Stimulated activated CD4-positive, alpha-beta T cell treated with anti-CD3 and anti-CD28 coated beads, Interleukin-12 subunit alpha, Interleukin-12 subunit beta, amount 100 ng/mL, for 24 hours (primary cell): ENCODE results near the gene GTF2IRD1.
"Not testable (repeated sequence)": the region's sequence is repeated elsewhere in the genome, so short reads cannot be mapped to it uniquely, and the experiment has no call there.

ENCODE experiments used
- DNase-seq, 2 experiments: peaks; one replicate each; pipeline ENCODE4 v3.0.0-alpha.2; 2020; ENCODE audit warnings: low read depth in 2 of 2

Gene GTF2IRD1

DNA sequence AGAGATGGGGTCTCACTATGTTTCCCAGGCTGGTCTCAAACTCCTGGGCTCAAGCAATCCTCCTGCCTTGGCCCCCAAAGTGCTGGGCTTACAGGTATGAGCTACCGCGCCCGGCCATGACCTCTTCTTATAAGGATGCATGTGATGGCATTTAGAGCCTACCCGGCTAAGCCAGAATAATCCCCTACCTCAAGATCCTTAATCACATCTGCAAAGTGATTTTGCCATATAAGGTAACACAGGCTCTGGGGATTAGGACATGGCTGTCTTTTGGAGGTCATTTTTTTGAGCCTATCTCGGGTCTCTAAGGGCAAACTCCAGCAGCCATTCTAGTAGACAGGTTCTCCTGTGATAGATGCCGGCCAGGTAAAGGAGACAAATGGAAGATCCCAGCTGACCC lies 39.6 kb downstream of the GTF2IRD1 start:
- no peak for DNase-seq

DNA sequence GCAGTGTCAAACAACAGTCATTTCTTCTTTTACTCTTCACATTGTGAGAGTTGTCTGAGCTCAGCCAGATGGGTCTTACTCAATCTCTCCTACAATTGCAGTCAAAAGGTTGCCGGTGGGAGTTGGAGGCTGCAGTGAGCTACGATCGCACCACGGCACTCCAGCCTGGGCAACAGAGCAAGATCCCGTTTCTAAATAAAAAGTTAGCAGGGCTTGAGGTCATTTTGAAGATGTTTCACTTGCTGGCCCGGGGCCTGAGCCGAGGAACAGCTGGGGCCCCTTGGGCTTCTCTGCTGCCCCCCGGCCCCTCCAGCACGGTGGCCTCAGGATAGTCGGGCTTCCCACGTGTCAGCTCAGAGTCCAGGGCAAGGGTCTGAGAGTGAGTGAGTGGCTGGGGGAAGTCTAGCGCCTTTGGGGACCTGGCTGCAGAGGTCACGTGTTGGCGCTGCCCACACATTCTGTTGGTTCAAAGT lies 40.4 kb downstream of the GTF2IRD1 start:
- no peak for DNase-seq

DNA sequence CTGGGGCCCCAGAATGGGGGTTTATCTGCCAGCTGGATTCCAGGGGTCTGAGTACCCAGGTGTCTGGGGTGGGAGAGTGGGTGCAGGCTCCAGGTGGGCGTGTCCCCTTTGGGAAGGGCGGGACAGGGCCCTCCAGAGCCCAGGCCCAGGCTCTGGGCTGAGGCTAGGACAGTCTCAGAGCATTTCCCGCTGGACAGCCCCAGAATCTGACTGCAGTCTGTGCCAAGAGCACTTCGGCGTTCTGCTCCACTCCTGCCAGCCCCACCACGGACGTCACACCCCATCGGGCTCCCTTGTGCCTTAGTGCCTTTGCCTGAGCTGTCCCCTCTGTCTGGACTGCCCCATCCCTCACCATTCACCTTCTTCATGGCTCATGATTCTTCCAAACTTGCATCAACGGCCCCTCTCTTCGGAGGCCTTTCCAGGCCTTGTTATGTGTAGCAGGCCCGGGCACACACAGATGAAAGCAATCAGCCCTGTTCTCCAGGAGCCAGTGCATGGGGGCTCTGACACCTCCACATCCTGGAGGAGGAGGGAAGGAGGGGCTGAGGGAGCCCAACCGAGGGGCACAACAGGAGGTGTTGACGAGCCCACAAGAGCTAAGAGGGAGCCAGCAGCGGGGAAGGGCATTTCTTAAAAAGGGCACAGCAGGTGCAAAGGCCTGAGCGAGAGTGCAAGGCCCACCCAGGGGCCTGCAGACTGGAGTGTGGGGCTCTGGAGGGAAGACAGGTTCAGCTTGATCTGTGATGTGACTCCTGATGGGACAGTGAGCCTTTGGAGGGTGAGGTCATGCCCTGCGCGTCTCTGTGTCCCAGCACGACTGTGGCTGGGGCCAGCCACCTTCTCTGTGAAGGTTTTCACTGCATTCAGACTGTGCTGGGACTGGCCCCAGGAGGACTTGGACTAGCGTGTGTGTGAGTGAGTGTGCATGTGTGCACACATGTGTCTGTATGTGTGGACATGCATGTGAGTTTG lies 41.7 kb downstream of the GTF2IRD1 start:
- DNase-seq, result no peak

DNA sequence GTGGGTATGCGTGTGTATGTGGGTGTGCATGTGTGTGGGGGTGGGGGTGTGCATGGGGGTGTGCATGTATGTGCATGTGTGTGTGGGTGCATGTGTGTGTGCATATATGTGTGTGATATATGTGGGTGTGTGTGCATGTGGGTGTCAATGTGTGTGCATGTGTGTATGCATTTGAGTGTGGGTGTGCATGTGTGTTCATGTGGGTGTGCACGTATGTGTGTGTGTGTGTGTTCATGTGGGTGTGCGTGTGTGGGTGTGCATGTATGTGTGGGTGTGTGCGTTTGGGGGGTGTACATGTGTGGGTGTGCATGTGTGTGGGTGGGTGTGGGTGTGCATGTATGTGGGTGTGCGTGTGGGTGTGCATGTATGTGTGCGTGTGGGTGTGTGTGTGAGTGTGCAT lies 42.6 kb downstream of the GTF2IRD1 start:
- no peak for DNase-seq

DNA sequence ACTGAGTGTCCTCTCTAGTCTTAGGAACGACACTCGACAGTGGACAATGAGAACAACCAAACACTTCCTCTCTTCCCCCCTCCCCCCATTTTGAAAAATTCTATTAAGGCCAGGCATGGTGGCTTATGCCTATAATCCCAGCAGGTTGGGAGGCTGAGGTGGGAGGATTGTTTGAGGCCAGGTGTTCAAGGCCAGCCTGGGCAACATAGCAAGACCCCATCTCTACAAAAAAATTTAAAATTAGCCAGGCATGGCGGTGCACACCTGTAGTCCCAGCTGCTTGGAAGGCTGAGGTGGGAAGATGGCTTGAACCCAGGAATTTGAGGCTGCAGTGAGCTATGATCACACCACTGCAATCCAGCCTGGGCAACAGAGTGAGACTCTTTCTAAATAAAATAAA lies 43.1 kb downstream of the GTF2IRD1 start:
- DNase-seq, result not testable (repeated sequence)

DNA sequence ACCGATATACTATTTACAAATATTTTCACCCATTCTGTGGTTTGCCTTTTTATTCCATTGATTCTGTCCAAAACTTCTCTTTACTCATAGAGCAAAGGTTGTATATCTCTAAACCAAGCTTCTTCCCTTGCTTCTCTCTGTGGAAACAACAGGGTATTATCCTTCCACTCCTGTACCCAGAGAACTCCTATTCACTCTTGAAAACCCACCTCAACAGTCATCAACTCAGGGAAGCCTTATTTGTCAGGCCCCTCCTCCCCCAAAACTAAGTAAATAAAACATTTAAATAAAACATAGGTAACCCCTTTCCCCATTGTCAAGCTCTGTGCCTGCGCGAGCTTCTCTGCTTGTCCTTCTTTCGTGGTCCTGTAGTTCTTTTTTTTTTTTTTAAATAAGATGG lies 44.6 kb downstream of the GTF2IRD1 start:
- no peak for DNase-seq

DNA sequence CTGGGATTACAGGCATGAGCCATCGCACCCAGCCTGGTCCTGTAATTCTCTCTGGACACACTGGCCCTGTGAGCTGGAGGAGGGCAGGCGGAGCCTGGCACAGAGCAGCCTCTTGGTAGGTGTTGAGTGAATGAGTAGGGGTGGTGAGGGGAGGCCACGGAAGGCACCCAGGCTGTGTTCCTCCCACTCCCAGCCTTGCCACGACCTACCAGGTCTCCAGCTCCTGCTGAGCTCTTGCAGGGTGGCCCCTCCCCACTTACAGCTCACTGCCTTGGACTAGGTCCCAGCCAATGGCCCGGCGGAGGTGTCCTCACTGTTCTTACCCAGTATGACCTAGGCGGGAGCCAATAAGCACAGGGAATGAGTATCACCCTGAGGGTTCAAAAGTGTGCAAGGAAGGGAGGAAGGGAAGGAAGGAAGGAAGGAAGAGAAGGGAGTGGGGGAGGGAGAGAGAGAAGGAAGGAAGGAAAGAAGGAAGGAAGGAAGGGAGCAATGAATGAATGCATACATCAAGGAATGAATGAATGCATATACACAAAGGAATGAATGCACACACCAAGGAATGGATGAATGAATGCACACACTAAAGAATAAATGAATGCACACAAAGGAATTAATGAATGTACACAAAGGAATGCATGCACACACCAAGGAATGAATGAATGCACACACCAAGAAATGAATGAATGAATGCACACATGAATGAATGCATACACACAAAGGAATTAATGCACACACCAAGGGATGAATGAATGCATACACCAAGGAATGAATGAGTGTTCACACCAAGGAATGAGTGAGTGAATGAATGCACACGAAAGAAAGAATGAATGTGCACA lies 45.5 kb downstream of the GTF2IRD1 start:
- DNase-seq, result no peak

DNA sequence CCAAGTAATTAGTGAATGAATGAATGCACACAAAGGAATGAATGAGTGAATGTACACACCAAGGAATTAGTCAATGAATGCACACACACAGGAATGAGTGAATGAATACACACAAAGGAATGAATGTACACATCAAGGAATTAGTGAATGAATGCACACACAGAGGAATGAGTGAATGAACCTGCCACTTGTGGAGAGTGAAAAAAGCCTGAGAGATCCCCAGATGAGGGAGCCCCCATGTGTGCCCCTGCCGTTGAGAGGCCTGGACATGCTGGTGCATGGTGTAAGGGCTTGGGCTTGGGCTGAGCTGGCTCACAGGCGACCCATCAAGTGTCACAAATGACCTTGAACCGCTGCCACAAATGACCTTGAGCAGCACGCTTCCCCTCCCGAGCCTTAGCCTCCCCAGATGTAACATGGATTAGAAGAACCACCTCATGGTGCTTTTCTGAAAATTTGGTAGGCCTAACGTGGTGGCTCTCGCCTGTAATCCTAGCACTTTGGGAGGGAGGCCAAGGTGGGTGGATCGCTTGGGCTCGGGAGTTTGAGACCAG lies 46.2 kb downstream of the GTF2IRD1 start:
- DNase-seq, result no peak

DNA sequence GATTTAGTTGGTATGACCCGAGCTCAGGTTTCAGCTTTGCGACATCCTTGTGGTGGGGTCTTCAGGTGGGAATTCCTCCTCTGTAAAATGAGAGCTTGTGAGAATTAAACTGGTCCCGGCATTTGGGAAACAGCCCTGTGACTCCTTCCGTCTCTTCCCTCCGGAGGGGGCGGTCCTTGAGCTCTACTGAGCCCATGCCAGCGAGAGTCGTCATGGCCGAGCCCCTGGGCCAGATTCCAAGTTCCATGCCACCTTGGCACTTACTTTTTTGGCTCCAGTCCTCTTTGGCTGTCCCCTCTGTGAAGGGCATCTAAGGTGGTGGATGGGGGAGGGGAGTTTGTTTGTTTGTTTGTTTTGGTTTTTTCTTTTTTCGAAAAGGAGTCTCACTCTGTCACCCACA lies 47.6 kb downstream of the GTF2IRD1 start:
- no peak for DNase-seq

DNA sequence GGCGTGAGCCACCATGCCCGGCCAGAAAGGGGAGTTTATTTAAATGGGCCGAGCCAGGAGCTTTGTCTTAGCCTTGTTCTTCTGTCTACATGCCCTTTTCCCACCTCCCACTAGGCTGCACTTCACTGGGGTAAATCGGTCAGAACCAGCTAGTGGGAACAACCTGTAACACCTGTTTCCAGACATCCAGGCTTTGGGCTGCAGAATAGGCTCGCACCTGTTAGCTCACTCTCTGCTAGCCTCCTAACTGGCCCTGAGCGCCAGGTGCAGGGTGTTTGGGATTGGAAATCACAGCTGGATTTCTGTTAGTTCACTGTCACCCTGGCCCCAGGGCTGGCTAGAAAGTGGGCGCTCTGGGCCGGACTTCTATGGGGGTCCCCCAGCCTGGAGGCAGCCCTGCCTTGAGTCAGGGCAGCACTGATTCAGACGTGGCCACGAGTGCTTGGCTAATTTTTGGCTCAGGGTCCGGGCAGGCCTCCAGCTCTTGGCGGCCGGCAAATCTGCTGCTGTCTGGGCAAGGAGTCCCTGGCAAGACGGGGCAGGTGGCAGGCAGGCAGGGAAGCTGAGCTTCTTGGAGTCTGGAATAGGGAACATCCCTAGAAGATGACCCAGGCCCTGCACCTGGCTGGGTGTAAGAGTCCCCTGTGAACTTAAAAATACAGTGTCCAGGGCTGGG lies 48.6 kb downstream of the GTF2IRD1 start:
- DNase-seq, result no peak

DNA sequence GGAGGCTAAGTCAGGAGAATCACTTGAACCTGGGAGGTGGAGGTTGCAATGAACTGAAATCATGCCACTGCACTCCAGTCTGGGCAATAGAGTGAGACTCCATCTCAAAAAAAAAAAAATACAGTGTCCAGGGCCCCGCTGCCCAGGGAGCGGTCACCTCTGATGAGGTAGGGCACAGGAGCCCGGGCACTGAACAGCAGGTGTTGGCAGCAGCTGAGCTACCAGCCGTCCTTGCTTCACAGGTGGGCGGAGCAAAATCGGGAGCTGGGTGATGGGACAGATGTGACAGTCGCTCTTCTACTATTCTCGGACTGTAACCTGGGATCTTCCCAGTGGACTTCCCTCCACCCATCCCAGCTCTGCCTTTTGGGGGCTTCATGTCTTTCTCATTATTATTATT lies 49.4 kb downstream of the GTF2IRD1 start:
- no peak for DNase-seq

DNA sequence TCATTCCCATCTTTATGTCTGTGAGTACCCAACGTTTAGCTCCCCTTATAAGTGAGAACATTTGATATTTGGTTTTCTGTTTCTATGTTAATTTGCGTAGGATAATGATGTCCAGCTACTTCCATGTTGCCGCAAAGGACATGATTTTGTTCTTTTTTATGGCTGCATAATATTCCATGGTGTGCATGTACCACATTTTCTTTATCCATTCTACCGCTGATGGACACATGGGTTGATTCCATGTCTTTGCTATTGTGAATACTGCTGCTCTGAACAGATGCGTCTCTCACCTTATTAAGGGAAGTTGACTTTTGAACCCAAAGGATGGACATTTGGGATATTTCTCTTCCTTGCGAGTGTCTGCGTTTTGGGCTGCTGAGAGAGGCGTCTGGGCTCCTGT lies 50.2 kb downstream of the GTF2IRD1 start:
- no peak for DNase-seq

DNA sequence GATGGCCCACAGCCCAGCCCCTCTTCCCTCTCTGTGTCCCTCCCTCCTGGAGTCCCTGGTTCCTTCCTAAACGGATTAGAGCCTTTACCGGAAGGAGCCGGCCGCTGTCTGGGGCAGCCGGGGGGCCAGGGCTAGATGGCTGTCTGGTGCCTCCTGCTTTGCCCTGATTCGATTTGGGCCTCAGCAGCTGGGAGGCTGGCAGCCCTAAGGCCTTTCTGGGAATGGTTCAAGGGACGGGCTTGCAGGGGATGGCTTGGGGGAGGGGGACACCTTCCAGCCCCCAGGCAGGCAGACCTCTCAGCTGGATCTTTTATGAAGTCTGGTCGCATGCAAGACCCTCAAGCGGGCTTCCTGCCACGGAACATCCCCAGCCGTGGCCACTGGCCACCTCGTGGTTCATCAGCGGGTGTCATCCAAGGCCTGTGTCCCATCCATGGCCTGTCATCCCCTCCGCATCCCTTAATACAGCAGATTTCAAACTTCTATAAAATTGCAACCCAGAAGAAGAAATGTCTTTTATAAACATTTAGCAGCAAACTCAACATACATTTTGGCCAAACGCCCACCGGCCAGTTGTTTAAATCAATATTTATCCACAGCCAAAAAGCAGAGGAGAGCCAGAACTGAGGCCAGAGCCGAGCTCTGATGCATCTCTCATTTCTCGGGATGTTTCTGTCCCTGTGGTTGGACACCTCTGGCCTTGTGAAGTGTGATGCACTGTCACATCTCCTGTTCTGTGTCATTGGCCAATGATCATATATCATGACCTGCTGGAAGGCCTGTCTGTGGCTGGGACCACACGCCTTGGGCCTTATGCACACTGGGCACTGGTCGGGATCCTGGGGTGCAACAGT lies 52.0 kb downstream of the GTF2IRD1 start:
- DNase-seq, result no peak

DNA sequence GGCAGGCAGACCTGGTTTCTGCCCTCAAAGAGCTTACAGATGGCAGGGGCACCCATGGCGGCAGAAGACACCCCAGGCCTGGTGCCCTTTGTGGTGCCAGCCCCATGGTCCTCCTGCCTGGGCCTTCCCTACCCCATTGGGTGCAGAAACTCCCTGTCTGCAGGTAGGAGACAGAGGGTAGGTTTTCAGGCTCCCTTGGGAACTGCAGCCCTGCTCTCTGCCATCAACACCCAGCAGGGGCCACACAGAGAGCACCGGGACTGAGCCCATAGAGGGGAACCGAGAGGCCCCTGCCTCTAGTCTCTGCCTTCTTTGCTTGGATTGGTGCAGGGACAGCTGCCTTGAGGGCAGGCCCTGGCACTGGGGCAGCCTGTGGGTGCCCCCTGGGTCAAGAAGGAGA lies 52.6 kb downstream of the GTF2IRD1 start:
- no peak for DNase-seq

DNA sequence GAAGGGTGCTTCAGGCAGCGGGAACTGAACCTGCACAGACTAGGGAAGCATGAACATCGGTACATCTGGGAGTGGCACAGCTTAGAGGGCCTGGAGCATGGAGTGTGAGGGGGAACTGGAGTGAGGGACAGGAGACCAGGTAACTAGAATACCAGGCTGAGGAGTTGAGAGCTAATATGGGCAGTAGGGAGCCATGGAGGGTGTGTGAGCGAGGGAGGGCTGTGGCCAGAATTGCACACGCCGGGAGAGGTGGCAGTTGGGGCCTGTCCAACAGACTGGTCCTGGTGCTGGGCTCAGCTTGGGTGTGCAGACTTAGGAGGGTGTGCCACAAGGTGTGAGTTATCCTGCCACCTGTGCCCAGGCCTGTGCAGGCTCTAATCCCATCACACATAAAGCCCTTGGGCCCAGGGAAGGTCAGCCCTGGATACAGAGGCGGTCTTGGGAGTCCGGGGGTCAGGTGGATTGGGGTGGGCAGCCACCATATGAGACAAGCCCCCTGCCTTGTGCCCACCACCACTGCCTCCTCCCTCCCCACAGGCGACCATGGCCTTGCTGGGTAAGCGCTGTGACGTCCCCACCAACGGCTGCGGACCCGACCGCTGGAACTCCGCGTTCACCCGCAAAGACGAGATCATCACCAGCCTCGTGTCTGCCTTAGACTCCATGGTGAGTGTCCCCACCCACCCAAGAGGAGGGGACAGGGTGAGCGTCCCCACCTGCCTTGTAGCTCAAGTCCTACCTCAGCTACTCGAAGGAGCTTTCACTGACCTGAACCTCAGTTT lies 54.0 kb downstream of the GTF2IRD1 start:
- DNase-seq, result no peak

DNA sequence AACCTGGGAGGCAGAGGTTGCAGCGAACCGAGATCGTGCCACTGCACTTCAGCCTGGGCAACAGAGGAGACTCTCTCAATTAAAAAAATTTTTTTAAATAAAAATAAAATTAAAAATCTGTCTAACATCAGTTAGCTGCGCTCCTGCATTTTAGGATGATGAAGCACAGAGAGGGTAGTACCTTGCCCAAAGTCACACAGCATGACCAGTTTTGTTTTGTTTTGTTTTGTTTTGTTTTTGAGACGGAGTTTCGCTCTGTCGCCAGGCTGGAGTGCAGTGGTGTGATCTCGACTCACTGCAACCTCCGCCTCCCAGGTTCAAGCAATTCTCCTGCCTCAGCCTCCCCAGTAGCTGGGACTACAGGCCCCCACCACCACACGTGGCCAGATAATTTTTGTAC lies 55.7 kb downstream of the GTF2IRD1 start:
- not testable (repeated sequence) for DNase-seq

DNA sequence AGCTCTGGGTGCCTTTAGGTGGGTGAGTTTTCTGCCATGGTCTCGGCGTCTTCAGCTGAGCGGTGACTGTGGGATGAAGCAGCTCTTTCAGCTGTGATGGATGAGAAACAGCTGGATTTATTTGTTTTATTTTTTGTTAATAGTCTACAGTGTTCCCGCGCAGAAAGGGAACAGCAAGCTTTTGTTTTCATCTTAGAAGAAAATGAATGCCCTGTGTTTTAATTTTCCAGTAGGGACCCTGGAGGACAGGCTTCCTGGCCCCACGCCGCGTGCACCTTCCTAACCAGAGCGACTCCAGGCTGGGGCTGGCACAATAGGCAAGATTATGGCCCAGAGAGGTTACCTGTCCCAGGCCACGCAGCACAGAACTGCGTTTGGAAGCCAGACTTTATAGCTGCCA lies 57.6 kb downstream of the GTF2IRD1 start:
- no peak for DNase-seq

DNA sequence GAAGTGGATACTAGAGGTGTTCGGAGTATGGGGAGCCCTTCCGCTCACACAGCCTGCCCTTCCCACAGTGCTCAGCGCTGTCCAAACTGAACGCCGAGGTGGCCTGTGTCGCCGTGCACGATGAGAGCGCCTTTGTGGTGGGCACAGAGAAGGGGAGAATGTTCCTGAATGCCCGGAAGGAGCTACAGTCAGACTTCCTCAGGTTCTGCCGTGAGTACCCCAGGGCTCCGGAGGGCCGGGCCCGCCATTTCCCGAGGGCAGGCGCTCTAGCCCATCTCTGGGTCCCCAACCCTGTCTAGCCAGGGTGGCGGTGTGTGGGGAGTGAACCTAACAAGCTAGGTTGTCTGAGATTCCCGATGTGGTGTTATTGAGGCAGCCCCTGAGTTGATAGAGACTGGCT lies 59.1 kb downstream of the GTF2IRD1 start:
- no peak for DNase-seq

DNA sequence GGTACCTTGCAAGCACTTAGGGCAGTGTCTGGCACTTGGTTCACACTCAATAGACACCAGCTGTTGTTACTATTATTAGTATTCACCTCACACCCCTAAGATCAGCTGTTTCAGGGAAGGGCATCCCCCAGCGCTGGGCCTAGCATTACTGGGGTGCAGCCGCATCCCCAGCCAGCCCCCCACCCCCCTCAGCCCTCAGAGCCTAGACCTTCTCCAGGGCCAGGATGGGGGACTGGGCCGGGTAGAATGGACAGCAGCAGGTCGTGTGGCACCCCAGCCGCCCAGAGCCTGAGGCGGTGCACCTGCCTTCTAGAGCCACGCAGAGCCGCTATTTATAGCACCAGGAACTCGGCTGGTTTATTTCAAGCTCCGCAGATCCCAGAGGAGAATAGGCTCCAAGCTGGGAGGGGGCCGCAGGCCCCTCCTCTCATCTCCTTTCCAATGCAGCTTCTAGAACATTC lies 60.5 kb downstream of the GTF2IRD1 start:
- DNase-seq, result no peak

DNA sequence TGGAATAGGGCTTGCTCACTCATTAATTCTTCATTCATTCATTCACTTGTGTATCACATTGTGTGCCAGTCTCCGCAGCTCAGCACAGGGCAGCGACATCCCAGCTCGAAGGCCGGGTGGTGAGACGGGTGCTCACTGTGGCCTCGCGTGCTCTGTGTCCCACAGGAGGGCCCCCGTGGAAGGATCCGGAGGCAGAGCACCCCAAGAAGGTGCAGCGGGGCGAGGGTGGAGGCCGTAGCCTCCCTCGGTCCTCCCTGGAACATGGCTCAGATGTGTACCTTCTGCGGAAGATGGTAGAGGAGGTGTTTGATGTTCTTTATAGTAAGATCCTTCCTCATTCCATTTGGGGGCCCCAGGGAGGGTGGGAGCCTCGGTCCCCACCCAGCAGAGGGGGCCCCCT lies 61.6 kb downstream of the GTF2IRD1 start:
- DNase-seq, result no peak
